Peyer's patch (tissue), 4 donors: ENCODE measurements around the gene AGA.

Source experiments
- CTCF ChIP-seq, 6 experiments: fragments of 450-650 bp in 4 of 6; fragments of 200-600 bp in 2 of 6; sonication (generic) in 1 of 6; IDR thresholded peaks; one replicate each; pipeline ENCODE4 v1.5.1; 2017 to 2019; ENCODE audit warnings: antibody characterized with exemption in 6 of 6, mild to moderate bottlenecking in 3 of 6, moderate library complexity in 1 of 6
- POLR2A ChIP-seq, 2 donors: fragments of 450-650 bp; IDR thresholded peaks; one replicate each; pipeline ENCODE4 v1.5.1; 2017; ENCODE audit warnings: antibody characterized with exemption in 2 of 2, mild to moderate bottlenecking in 2 of 2, moderate library complexity in 2 of 2

DNA sequence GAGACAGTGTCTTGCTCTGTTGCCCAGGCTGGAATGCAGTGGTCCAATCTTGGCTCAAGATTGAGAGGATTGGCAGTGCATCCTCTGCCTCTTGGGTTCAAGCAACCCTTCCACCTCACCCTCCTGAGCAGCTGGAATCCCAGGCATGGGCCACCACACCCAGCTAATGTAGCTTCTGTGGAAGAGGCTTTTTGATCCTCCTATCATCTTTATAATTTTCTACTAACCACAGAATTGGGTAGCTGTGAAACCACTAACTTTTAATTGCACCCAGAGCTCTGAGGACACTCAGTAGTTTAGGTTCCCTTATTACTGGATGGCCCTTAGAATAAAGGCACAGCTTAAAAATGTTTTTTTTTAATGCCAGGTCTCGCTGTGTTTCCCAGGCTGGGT, 8.9 kb upstream of the AGA start:
- TF ChIP-seq CTCF (IDR thresholded peaks at IDR 0.05) (no peak), POLR2A (IDR thresholded peaks at IDR 0.05) (no peak)
